Neural cell (in vitro differentiated cells): ENCODE measurements around the gene ACTR10.

Experiments
- CTCF ChIP-seq: fragments of 450-650 bp; IDR thresholded peaks from 2 replicates; pipeline ENCODE4 v1.5.1; 2014; ENCODE audit warnings: antibody characterized with exemption, mild to moderate bottlenecking, moderate library complexity; ENCODE audit not compliant: poor library complexity, severe bottlenecking
- EP300 ChIP-seq: fragments of 450-650 bp; conservative IDR thresholded peaks from 2 replicates; pipeline ENCODE4 v1.6.1; 2014; ENCODE audit warnings: antibody characterized with exemption, mild to moderate bottlenecking, moderate library complexity; ENCODE audit not compliant: poor library complexity, severe bottlenecking
- EZH2 ChIP-seq: fragments of 200-600, 300-800 bp; shearing (Covaris generic), sonication (generic); IDR thresholded peaks from 2 replicates; pipeline ENCODE4 v1.6.1; 2014; ENCODE audit warnings: antibody characterized with exemption, low read length, borderline replicate concordance, mild to moderate bottlenecking; ENCODE audit not compliant: insufficient read depth, poor library complexity, severe bottlenecking
- POLR2AphosphoS5 ChIP-seq: IDR thresholded peaks from 2 replicates; pipeline ENCODE4 v1.6.1; 2012
- RAD21 ChIP-seq: fragments of 450-650 bp; conservative IDR thresholded peaks from 2 replicates; pipeline ENCODE4 v1.6.1; 2014; ENCODE audit warnings: antibody characterized with exemption, mild to moderate bottlenecking, moderate library complexity
- SMC3 ChIP-seq: fragments of 450-650 bp; conservative IDR thresholded peaks from 2 replicates; pipeline ENCODE4 v1.6.1; 2014; ENCODE audit warnings: antibody characterized with exemption, mild to moderate bottlenecking, moderate library complexity; ENCODE audit not compliant: poor library complexity
- TAF1 ChIP-seq: IDR thresholded peaks from 2 replicates; pipeline ENCODE4 v1.6.1; 2012; ENCODE audit warnings: low read depth
- TF ChIP-seq, protein P1 (sequence below): IDR thresholded peaks from 2 replicates; pipeline ENCODE4 v1.6.1; 2012; ENCODE audit warnings: borderline replicate concordance

DNA sequence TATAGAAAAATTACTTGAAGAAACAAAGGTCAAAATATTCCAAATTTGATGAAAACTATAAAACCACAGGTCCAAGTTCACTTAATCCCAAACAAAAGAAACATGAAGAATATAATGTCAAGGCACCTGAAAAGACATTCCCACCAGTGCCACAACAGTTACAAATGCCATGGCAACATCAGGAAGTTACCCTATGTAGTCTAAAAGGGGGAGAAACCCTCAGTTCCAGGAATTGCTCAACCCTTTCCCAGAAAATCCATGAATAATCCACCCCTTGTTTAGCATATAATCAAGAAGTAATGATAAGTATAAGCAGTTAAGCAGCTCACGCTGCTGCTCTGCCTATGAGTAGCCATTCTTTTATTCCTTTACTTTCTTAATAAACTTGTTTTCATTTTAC, 3.8 kb upstream of the ACTR10 start:
- TF ChIP-seq CTCF (no peak), TAF1 (no peak), POLR2AphosphoS5 (no peak), EZH2 (no peak), SMC3 (no peak), RAD21 (no peak), EP300 (no peak)
- TF ChIP-seq, protein P1, sequence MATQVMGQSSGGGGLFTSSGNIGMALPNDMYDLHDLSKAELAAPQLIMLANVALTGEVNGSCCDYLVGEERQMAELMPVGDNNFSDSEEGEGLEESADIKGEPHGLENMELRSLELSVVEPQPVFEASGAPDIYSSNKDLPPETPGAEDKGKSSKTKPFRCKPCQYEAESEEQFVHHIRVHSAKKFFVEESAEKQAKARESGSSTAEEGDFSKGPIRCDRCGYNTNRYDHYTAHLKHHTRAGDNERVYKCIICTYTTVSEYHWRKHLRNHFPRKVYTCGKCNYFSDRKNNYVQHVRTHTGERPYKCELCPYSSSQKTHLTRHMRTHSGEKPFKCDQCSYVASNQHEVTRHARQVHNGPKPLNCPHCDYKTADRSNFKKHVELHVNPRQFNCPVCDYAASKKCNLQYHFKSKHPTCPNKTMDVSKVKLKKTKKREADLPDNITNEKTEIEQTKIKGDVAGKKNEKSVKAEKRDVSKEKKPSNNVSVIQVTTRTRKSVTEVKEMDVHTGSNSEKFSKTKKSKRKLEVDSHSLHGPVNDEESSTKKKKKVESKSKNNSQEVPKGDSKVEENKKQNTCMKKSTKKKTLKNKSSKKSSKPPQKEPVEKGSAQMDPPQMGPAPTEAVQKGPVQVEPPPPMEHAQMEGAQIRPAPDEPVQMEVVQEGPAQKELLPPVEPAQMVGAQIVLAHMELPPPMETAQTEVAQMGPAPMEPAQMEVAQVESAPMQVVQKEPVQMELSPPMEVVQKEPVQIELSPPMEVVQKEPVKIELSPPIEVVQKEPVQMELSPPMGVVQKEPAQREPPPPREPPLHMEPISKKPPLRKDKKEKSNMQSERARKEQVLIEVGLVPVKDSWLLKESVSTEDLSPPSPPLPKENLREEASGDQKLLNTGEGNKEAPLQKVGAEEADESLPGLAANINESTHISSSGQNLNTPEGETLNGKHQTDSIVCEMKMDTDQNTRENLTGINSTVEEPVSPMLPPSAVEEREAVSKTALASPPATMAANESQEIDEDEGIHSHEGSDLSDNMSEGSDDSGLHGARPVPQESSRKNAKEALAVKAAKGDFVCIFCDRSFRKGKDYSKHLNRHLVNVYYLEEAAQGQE = no peak
